Measurements from ENCODE around the gene NUCB1. TPM values are rescaled to one million over a fixed set of nuclear protein-coding genes. Genes with fewer than 3 reads are reported as not detected.

Gene NUCB1
- total and polyA plus RNA-seq, 9 of the 15 experiments (the other 6 are each of a cell fraction or from before 2014, with no cell fraction given) = 3.1 to 153 (median 71.7) TPM

DNA sequence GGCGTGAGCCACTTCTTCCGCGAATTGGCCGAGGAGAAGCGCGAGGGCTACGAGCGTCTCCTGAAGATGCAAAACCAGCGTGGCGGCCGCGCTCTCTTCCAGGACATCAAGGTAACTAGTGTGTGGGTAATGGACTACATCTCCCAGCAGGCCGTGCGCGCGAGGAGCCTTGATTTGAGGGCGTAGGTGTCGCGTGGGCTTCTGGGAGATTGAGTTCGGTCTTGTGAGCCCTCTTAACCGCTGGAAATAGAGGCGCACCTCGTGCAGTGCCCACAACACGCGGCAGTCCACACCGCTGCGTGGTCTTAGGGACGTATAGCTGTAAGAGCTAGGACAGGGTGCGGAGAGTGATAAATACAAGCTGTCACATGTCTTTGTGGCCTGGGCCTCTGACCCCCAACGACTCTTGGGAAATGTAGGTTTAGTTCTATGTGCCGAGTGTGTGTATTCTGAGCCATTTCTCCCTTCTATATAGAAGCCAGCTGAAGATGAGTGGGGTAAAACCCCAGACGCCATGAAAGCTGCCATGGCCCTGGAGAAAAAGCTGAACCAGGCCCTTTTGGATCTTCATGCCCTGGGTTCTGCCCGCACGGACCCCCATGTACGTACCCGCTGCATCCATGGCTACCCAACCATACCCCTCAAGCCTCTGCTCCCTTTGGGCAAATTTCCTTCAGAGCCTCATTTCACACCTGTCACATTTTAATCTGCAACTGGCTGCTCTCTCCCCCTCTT lies 65.9 kb downstream of the NUCB1 start (continued):
- TF ChIP-seq CBX1 (IDR thresholded peaks at IDR 0.05; ENCODE audit: low read depth) = no peak
- TF ChIP-seq GATAD2B (IDR thresholded peaks at IDR 0.05; ENCODE audit: borderline replicate concordance) = no peak
- no peak for TF ChIP-seq SAFB2 (IDR thresholded peaks at IDR 0.05; ENCODE audit: borderline replicate concordance, low read depth, low read length, severe bottlenecking)
- TF ChIP-seq PRPF4 (IDR thresholded peaks at IDR 0.05; ENCODE audit: insufficient read depth, low read depth, low read length, poor library complexity, severe bottlenecking) = peak; percentile 11
- TF ChIP-seq SOX6 (IDR thresholded peaks at IDR 0.05) = no peak
- no peak for TF ChIP-seq PYGO2 (tag; IDR thresholded peaks at IDR 0.05)
- TF ChIP-seq ZNF212 (CRISPR knock-in tag; IDR thresholded peaks at IDR 0.05) = no peak
- TF ChIP-seq ZSCAN29 (IDR thresholded peaks at IDR 0.05) = no peak
- TF ChIP-seq NRF1 (conservative IDR thresholded peaks at IDR 0.05 in 1 of 2, IDR thresholded peaks at IDR 0.05 in 1 of 2) = no peak
- TF ChIP-seq COPS2 (conservative IDR thresholded peaks at IDR 0.05) = no peak
- TF ChIP-seq ZNF232 (CRISPR knock-in tag; IDR thresholded peaks at IDR 0.05) = no peak
- TF ChIP-seq ZNF263 (CRISPR knock-in tag; IDR thresholded peaks at IDR 0.05; ENCODE audit: borderline replicate concordance) = no peak; the same call in none of the 2 replicates
- TF ChIP-seq TGIF2 (CRISPR knock-in tag; IDR thresholded peaks at IDR 0.05) = no peak
- no peak for TF ChIP-seq C11orf30 (IDR thresholded peaks at IDR 0.05; ENCODE audit: low read depth)
- TF ChIP-seq, protein P1, sequence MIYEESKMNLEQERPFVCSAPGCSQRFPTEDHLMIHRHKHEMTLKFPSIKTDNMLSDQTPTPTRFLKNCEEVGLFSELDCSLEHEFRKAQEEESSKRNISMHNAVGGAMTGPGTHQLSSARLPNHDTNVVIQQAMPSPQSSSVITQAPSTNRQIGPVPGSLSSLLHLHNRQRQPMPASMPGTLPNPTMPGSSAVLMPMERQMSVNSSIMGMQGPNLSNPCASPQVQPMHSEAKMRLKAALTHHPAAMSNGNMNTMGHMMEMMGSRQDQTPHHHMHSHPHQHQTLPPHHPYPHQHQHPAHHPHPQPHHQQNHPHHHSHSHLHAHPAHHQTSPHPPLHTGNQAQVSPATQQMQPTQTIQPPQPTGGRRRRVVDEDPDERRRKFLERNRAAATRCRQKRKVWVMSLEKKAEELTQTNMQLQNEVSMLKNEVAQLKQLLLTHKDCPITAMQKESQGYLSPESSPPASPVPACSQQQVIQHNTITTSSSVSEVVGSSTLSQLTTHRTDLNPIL (CRISPR knock-in tag; IDR thresholded peaks at IDR 0.05) = 0 out of 2 replicates have a peak, but pooled peaks have one; percentile 5
- TF ChIP-seq GATAD2A (IDR thresholded peaks at IDR 0.05) = no peak
- peak; percentile 14 for TF ChIP-seq HDAC3 (IDR thresholded peaks at IDR 0.05; ENCODE audit: borderline replicate concordance, partially characterized antibody)
- TF ChIP-seq HDAC2 (IDR thresholded peaks at IDR 0.05) = no peak
- no peak for TF ChIP-seq NFE2 (IDR thresholded peaks at IDR 0.05; ENCODE audit: low read depth)
- TF ChIP-seq, protein P2, sequence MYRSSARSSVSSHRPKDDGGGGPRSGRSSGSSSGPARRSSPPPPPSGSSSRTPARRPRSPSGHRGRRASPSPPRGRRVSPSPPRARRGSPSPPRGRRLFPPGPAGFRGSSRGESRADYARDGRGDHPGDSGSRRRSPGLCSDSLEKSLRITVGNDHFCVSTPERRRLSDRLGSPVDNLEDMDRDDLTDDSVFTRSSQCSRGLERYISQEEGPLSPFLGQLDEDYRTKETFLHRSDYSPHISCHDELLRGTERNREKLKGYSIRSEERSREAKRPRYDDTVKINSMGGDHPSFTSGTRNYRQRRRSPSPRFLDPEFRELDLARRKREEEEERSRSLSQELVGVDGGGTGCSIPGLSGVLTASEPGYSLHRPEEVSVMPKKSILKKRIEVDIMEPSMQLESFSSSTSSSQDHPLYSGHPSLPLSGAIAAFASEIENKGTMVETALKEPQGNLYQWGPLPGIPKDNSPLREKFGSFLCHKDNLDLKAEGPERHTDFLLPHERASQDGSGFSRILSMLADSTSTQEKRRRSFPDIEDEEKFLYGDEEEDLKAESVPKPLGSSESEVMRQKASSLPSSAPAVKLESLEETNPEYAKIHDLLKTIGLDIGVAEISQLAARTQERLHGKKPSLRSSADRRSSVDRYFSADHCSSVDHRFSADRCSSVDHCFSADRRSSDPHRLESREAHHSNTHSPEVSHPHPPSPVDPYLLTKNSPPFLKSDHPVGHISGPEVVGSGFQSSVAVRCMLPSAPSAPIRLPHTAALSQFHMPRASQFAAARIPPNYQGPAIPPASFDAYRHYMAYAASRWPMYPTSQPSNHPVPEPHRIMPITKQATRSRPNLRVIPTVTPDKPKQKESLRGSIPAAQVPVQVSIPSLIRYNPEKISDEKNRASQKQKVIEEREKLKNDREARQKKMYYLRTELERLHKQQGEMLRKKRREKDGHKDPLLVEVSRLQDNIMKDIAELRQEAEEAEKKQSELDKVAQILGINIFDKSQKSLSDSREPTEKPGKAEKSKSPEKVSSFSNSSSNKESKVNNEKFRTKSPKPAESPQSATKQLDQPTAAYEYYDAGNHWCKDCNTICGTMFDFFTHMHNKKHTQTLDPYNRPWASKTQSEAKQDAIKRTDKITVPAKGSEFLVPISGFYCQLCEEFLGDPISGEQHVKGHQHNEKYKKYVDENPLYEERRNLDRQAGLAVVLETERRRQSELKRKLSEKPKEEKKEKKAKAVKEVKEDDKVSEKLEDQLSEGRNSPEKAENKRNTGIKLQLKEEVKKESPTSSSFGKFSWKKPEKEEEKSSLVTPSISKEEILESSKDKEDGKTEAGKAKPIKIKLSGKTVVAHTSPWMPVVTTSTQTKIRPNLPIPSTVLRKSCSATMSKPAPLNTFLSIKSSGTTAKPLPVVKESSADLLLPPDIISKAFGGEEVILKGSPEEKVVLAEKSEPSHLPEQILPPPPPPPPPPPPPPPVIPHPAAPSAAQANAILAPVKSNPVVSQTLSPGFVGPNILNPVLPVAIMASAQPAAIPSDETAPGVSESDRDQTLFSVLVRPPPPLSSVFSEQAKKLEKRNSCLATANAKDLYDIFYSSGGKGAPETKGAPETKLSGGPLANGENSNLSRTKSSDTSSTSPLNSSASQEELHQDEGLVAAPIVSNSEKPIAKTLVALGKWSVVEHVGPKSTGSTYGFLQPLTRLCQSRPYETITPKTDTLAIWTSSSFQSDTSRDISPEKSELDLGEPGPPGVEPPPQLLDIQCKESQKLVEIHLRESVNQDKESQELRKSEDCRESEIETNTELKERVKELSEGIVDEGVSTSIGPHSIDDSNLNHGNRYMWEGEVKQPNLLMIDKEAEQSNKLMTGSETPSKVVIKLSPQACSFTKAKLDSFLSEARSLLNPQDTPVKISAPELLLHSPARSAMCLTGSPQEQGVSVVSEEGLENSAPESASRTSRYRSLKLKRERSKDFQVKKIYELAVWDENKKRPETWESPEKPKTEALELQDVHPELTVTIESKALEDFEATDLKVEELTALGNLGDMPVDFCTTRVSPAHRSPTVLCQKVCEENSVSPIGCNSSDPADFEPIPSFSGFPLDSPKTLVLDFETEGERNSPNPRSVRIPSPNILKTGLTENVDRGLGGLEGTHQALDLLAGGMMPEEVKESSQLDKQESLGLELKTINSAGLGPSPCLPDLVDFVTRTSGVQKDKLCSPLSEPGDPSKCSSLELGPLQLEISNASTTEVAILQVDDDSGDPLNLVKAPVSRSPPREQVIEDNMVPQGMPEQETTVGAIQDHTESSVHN (IDR thresholded peaks at IDR 0.05; ENCODE audit: borderline replicate concordance in 1 of 2, low read depth in 1 of 2) = no peak
- no peak for TF ChIP-seq RB1 (IDR thresholded peaks at IDR 0.05; ENCODE audit: low read depth)
